K562 (cell line): ENCODE data around the gene NAIF1. TPM values are rescaled to one million over a fixed set of nuclear protein-coding genes. Genes with fewer than 3 reads are reported as not detected.

ENCODE experiments used
- ATF7 ChIP-seq: fragments of 450-650 bp; IDR thresholded peaks from 2 replicates; pipeline ENCODE4 v1.7.1; 2014; ENCODE audit warnings: mild to moderate bottlenecking, moderate library complexity
- CBX5 ChIP-seq: IDR thresholded peaks from 2 replicates; pipeline ENCODE4 v1.6.1; 2014; ENCODE audit warnings: low read depth, borderline replicate concordance
- KHSRP ChIP-seq: fragments of 450-650 bp; IDR thresholded peaks from 2 replicates; pipeline ENCODE4 v1.6.1; 2017
- NFE2L1 ChIP-seq: fragments of 450-650 bp; IDR thresholded peaks from 2 replicates; pipeline ENCODE4 v1.6.1; 2016; ENCODE audit warnings: missing genetic modification characterization, low read depth, mild to moderate bottlenecking, missing compliant biosample characterization, moderate library complexity, borderline replicate concordance
- NR2C1 ChIP-seq, 2 experiments: fragments of 450-650 bp; IDR thresholded peaks; 2 replicates each; pipeline ENCODE4 v1.6.1; 2017; ENCODE audit warnings: mild to moderate bottlenecking in 2 of 2, antibody characterized with exemption in 1 of 2, inconsistent platforms in 1 of 2, missing compliant biosample characterization in 1 of 2, missing genetic modification characterization in 1 of 2
- PYGO2 ChIP-seq: fragments of 450-650 bp; IDR thresholded peaks from 2 replicates; pipeline ENCODE4 v1.6.1; 2016; ENCODE audit warnings: mild to moderate bottlenecking, missing genetic modification characterization, moderate library complexity, missing compliant biosample characterization
- RAD51 ChIP-seq: fragments of 450-650 bp; IDR thresholded peaks from 2 replicates; pipeline ENCODE4 v1.7.1; 2016; ENCODE audit warnings: low read depth, mild to moderate bottlenecking, borderline replicate concordance
- RB1 ChIP-seq: fragments of 450-650 bp; IDR thresholded peaks from 2 replicates; pipeline ENCODE4 v1.6.1; 2017; ENCODE audit warnings: low read depth, mild to moderate bottlenecking
- RBM15 ChIP-seq: fragments of 200-400 bp; formaldehyde crosslinking; IDR thresholded peaks from 2 replicates; pipeline ENCODE4 v1.6.1; 2018; ENCODE audit warnings: mild to moderate bottlenecking, low read length, moderate library complexity; ENCODE audit not compliant: insufficient read depth
- RFX5 ChIP-seq: IDR thresholded peaks from 2 replicates; pipeline ENCODE4 v1.6.1; 2011; ENCODE audit warnings: low read depth, mild to moderate bottlenecking, improper control_type of control experiment, low read length
- SRSF7 ChIP-seq: fragments of 200-400 bp; formaldehyde crosslinking; optimal IDR thresholded peaks from 2 replicates; pipeline ENCODE3; 2017; ENCODE audit warnings: mild to moderate bottlenecking, low read depth, low read length
- STAG1 ChIP-seq: sonication (generic); formaldehyde crosslinking; IDR thresholded peaks from 2 replicates; pipeline ENCODE4 v1.5.0; 2020; ENCODE audit warnings: missing genetic modification reagents, borderline replicate concordance
- ZC3H11A ChIP-seq: IDR thresholded peaks from 2 replicates; pipeline ENCODE4 v1.6.1; 2012; ENCODE audit warnings: low read depth, low read length, improper control_type of control experiment
- ZNF184 ChIP-seq: sonication (generic); formaldehyde crosslinking; IDR thresholded peaks from 2 replicates; pipeline ENCODE4 v1.5.0; 2020; ENCODE audit warnings: missing genetic modification reagents
- ZNF224 ChIP-seq: sonication (generic); formaldehyde crosslinking; IDR thresholded peaks from 2 replicates; pipeline ENCODE4 v1.8.0; 2022; ENCODE audit warnings: mild to moderate bottlenecking, missing genetic modification reagents
- ZNF354B ChIP-seq: fragments of 250-450 bp; sonication (Bioruptor Pico); IDR thresholded peaks from 2 replicates; pipeline ENCODE4 v1.4.0; 2020
- ZNF583 ChIP-seq: fragments of 250-450 bp; sonication (Bioruptor Pico); IDR thresholded peaks from 2 replicates; pipeline ENCODE4 v1.4.0; 2020
- ZNF707 ChIP-seq: fragments of 250-450 bp; sonication (Bioruptor Pico); conservative IDR thresholded peaks from 2 replicates; pipeline ENCODE4 v1.8.0; 2022; ENCODE audit warnings: inconsistent platforms, mild to moderate bottlenecking, moderate library complexity
- polyA plus RNA-seq, 8 experiments: library from polyadenylated mRNA; depleted of rRNA in 4 of 8; stranded (reverse) in 5 of 8; unstranded in 3 of 8; fragments of >200 nt; fragmentation: Nextera tagmentation in 2 of 8; fragmentation: Illumina TruSeq in 1 of 8; extraction: Ambion mirVana in 2 of 8; extraction: Trizol in 1 of 8; gene quantifications; 2 replicates each; pipeline versions ENCODE4 v1.2.1 to v1.2.3, GENCODE V29; 2011 to 2014; ENCODE audit warnings: inconsistent platforms in 1 of 8, missing spikeins in 1 of 8
- total RNA-seq, 7 experiments: library from RNA; depleted of rRNA in 6 of 7; stranded (reverse); fragments of >200 nt in 6 of 7; fragmentation: Illumina TruSeq in 2 of 7; extraction: Trizol in 2 of 7; gene quantifications; 2 replicates each; pipeline versions ENCODE4 v1.2.1 to v1.2.3, GENCODE V29; 2011 to 2021; ENCODE audit warnings: low replicate concordance in 1 of 7
- TF ChIP-seq, protein P1 (sequence below): fragments of 250-450 bp; sonication (Bioruptor Pico); IDR thresholded peaks from 2 replicates; pipeline ENCODE4 v1.4.0; 2020
- TF ChIP-seq, protein P2 (sequence below): fragments of 250-450 bp; sonication (Bioruptor Pico); IDR thresholded peaks from 2 replicates; pipeline ENCODE4 v1.5.0; 2021
- TF ChIP-seq, protein P3 (sequence below): fragments of 450-650 bp; conservative IDR thresholded peaks from 2 replicates; pipeline ENCODE4 v1.6.1; 2016; ENCODE audit warnings: missing genetic modification characterization, low read depth, mild to moderate bottlenecking, control low read depth, missing compliant biosample characterization
- TF ChIP-seq, protein P4 (sequence below): fragments of 250-450 bp; sonication (Bioruptor Pico); IDR thresholded peaks from 2 replicates; pipeline ENCODE4 v1.8.0; 2022; ENCODE audit warnings: moderate library complexity, mild to moderate bottlenecking, inconsistent platforms

NAIF1 gene
- total and polyA plus RNA-seq, 9 of the 15 experiments (the other 6 are each of a cell fraction or from before 2014, with no cell fraction given) = 4.8 to 26.6 (median 17.2) TPM

DNA sequence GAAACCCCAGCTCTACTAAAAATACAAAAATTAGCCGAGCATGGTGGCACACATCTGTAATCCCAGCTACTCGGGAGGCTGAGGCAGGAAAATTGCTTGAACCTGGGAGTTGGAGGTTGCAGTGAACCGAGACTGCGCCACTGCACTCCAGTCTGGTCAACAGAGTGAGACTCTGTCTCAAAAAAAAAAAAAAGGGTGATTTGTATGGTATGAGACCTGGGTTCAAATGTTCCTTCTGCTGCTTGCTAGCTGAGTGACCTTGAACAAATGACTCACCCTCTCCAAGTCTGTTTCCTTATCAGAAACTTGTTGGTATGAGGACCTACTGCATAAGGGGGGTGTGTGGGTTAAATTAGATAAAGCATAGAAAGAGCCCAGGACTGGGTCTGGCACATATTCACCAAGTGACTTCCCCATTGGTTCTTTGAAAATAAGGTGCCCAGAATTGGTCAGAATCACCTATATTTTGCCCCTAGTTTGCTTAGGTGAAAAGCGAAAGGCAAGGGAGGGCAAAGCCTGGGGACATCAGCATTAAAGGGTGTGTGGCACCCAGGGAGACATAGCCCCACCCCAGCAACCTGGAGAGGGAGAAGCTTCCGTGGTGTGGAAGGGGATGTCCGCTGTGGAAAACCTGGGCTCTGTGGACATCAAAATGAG, 10.9 kb upstream of the NAIF1 start (continued):
- TF ChIP-seq STAG1 (CRISPR knock-in tag) (no peak), ZNF224 (no peak), ZNF184 (CRISPR knock-in tag) (no peak), ZNF583 (CRISPR knock-in tag) (0 out of 2 replicates have a peak, but pooled peaks have one; percentile 41), RFX5 (no peak), NR2C1 (IDR thresholded peaks at IDR 0.05) (no peak), NR2C1 (tag; IDR thresholded peaks at IDR 0.05) (0 out of 2 replicates have a peak, but pooled peaks have one; percentile 24), KHSRP (no peak), NFE2L1 (tag) (no peak), CBX5 (no peak), PYGO2 (tag) (no peak), ZC3H11A (no peak), RBM15 (no peak), ZNF354B (no peak), RAD51 (no peak), ZNF707 (CRISPR knock-in tag) (no peak), RB1 (no peak), ATF7 (no peak; the same call in none of the 2 replicates), SRSF7 (no peak)
- TF ChIP-seq, protein P1, sequence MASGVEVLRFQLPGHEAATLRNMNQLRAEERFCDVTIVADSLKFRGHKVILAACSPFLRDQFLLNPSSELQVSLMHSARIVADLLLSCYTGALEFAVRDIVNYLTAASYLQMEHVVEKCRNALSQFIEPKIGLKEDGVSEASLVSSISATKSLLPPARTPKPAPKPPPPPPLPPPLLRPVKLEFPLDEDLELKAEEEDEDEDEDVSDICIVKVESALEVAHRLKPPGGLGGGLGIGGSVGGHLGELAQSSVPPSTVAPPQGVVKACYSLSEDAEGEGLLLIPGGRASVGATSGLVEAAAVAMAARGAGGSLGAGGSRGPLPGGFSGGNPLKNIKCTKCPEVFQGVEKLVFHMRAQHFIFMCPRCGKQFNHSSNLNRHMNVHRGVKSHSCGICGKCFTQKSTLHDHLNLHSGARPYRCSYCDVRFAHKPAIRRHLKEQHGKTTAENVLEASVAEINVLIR (CRISPR knock-in tag) = no peak
- TF ChIP-seq, protein P2, sequence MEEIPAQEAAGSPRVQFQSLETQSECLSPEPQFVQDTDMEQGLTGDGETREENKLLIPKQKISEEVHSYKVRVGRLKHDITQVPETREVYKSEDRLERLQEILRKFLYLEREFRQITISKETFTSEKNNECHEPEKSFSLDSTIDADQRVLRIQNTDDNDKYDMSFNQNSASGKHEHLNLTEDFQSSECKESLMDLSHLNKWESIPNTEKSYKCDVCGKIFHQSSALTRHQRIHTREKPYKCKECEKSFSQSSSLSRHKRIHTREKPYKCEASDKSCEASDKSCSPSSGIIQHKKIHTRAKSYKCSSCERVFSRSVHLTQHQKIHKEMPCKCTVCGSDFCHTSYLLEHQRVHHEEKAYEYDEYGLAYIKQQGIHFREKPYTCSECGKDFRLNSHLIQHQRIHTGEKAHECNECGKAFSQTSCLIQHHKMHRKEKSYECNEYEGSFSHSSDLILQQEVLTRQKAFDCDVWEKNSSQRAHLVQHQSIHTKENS (CRISPR knock-in tag) = no peak
- TF ChIP-seq, protein P3, sequence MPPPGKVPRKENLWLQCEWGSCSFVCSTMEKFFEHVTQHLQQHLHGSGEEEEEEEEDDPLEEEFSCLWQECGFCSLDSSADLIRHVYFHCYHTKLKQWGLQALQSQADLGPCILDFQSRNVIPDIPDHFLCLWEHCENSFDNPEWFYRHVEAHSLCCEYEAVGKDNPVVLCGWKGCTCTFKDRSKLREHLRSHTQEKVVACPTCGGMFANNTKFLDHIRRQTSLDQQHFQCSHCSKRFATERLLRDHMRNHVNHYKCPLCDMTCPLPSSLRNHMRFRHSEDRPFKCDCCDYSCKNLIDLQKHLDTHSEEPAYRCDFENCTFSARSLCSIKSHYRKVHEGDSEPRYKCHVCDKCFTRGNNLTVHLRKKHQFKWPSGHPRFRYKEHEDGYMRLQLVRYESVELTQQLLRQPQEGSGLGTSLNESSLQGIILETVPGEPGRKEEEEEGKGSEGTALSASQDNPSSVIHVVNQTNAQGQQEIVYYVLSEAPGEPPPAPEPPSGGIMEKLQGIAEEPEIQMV = no peak
- TF ChIP-seq, protein P4, sequence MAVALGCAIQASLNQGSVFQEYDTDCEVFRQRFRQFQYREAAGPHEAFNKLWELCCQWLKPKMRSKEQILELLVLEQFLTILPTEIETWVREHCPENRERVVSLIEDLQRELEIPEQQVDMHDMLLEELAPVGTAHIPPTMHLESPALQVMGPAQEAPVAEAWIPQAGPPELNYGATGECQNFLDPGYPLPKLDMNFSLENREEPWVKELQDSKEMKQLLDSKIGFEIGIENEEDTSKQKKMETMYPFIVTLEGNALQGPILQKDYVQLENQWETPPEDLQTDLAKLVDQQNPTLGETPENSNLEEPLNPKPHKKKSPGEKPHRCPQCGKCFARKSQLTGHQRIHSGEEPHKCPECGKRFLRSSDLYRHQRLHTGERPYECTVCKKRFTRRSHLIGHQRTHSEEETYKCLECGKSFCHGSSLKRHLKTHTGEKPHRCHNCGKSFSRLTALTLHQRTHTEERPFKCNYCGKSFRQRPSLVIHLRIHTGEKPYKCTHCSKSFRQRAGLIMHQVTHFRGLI (CRISPR knock-in tag) = no peak
